Measurements from ENCODE around the gene GRAP. TPM values are rescaled to one million over a fixed set of nuclear protein-coding genes. Genes with fewer than 3 reads are reported as not detected.
A peak's percentile ranks its signal among the peaks of the same experiment; 100 is the strongest.

GRAP gene
- total and polyA plus RNA-seq, 9 of the 15 experiments (the other 6 are each of a cell fraction or from before 2014, with no cell fraction given): 0.07 to 0.41 (median 0.19) TPM; not detected in 5

DNA sequence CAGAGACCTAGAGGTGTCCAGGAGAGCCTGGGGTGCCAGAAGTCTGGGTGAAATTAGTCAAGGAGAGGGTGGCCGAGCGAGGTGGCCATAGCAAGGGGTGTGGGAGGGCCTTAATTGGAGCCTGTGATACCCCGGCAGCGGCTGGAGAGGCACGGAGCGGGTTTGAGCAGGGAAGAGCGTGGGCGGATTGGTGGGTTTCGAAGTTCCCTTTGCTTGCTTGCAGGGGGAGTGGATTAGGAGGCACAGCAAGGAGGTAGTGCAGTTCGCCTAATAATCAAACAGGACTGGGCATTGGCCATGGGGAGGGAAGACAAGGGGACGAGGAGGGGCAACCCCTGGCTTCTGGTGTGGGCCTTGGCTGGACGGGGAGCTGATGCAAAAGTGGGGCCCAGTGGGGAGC lies 36.8 kb downstream of the GRAP start (continued):
- TF ChIP-seq U2AF2 (optimal IDR thresholded peaks at IDR 0.05; ENCODE audit: low read depth, low read length): no peak

DNA sequence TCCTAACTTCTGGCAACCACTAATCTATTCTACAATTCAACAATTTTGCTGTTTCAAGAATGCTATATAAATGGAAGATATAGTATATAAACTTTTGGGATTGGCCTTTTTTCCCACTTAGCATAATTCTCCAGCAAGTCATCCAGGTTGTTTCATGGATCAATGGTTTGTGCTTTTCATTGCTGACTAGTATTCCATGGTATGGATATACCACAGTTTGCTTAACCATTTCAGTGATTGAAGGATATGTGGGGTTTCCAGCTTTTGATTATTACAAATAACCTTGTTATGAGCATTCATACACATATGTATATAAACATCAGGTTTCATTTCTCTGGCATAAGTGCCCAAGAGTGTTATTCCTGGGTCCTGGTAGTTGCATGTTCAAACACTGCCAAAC lies 40.1 kb downstream of the GRAP start:
- no peak for DNase-seq (ENCODE audit: extremely low read depth in 1 of 4, low spot score in 3 of 4)
- Histone ChIP-seq H4K20me1 (replicated peaks; ENCODE audit: control insufficient read depth, insufficient read depth, low read length) (peaks cover 8% of the 10 kb centered on the region; the same call in 1 of the 2 replicates), H3K36me3 (ENCODE audit: control insufficient read depth, insufficient read depth, low read length) (peaks cover 18% of the 10 kb centered on the region; the same call in 1 of the 3 replicates), H3K9me3 (replicated peaks; ENCODE audit: control insufficient read depth, insufficient read depth, low read depth, low read length) (no peaks in the 10 kb centered on the region), H3K4me1 (replicated peaks in 1 of 2; ENCODE audit: control insufficient read depth in 2 of 2, insufficient read depth in 2 of 2, low read length in 2 of 2) (peaks cover 13 to 31% of the 10 kb centered on the region in 2 experiments), H3K4me3 (no peak overlapping the region), H3K9ac (ENCODE audit: insufficient read depth in 1 of 2, low read depth in 2 of 2, low read length in 2 of 2) (no peak overlapping the region), H3K27ac (ENCODE audit: extremely low read depth, low read depth, low read length) (no peak overlapping the region), H2AFZ (ENCODE audit: low read depth, low read length) (no peak overlapping the region), H3K9me1 (ENCODE audit: control insufficient read depth, insufficient read depth, low read length) (no peaks in the 10 kb centered on the region), H3K27me3 (ENCODE audit: control insufficient read depth in 2 of 2, insufficient read depth in 2 of 2, low read length in 2 of 2) (no peaks in the 10 kb centered on the region), H3K4me2 (ENCODE audit: insufficient read depth, low read length) (no peak overlapping the region), H3K79me2 (ENCODE audit: control insufficient read depth, insufficient read depth, low read length) (peaks cover 13% of the 10 kb centered on the region; the same call in 2 of the 3 replicates)
- no TSS peak for BruUV-seq (replicated peaks)
- intact Hi-C loops (cut with micrococcal nuclease) (no loop called here), in situ Hi-C loops (cut with MboI) (no loop called here)
- POLR2A ChIA-PET: no interaction called here
- CTCF ChIA-PET (ENCODE audit: low intra/inter-chr PET ratio): no interaction called here
- ATAC-seq: no peak
- TF ChIP-seq TEAD1 (CRISPR knock-in tag; IDR thresholded peaks at IDR 0.05): no peak
- TF ChIP-seq ZBTB2 (IDR thresholded peaks at IDR 0.05): no peak
- peak; percentile 86 for TF ChIP-seq RBM25 (IDR thresholded peaks at IDR 0.05; ENCODE audit: low read depth, low read length, severe bottlenecking)
- TF ChIP-seq POLR2G (IDR thresholded peaks at IDR 0.05; ENCODE audit: low read depth, low read length): no peak
- TF ChIP-seq KDM1A (IDR thresholded peaks at IDR 0.05): 0 out of 4 replicates have a peak, but pooled peaks of 1 of the 2 experiments have one; percentile 13
- TF ChIP-seq NR3C1 (CRISPR knock-in tag; IDR thresholded peaks at IDR 0.05): no peak
- TF ChIP-seq ZNF518B (CRISPR knock-in tag; IDR thresholded peaks at IDR 0.05): no peak
- TF ChIP-seq NCOA1 (IDR thresholded peaks at IDR 0.05; ENCODE audit: low read depth): no peak
- peak; percentile 93 for TF ChIP-seq ZNF146 (CRISPR knock-in tag; IDR thresholded peaks at IDR 0.05; ENCODE audit: unreplicated experiment)
- 0 out of 2 replicates have a peak, but pooled peaks have one; percentile 14 for TF ChIP-seq SMARCA5 (IDR thresholded peaks at IDR 0.05)
- TF ChIP-seq ELK3 (CRISPR knock-in tag; IDR thresholded peaks at IDR 0.05): no peak
- no peak for TF ChIP-seq SFPQ (IDR thresholded peaks at IDR 0.05; ENCODE audit: low read depth, low read length)
- no peak for FAIRE-seq

Measured in K562 (cell line).